BLaER1 treated with 17β-estradiol and CSF1 and Interleukin-3, amounts not matched to agents 10 nM and 100 nM (cell line): Measurements from ENCODE around the gene KDM6A.
"Not testable (repeated sequence)": the region's sequence is repeated elsewhere in the genome, so short reads cannot be mapped to it uniquely, and the experiment has no call there.

ENCODE experiments used
- H3K27ac ChIP-seq, 11 experiments: shearing (Covaris generic); formaldehyde crosslinking; 2 replicates each; pipeline ENCODE4 v1.8.1; 2022
- H3K27me3 ChIP-seq, 11 experiments: shearing (Covaris generic); formaldehyde crosslinking; 2 replicates each; pipeline ENCODE4 v1.8.1; 2022
- H3K36me3 ChIP-seq, 11 experiments: shearing (Covaris generic); formaldehyde crosslinking; 2 replicates each; pipeline ENCODE4 v1.8.1; 2022
- H3K4me1 ChIP-seq, 10 experiments: shearing (Covaris generic); formaldehyde crosslinking; 2 replicates each; pipeline ENCODE4 v1.8.1; 2022
- H3K4me2 ChIP-seq, 11 experiments: shearing (Covaris generic); formaldehyde crosslinking; 2 replicates each; pipeline ENCODE4 v1.8.1; 2022
- H3K4me3 ChIP-seq, 10 experiments: shearing (Covaris generic); formaldehyde crosslinking; 2 replicates each; pipeline ENCODE4 v1.8.1; 2022
- H3K9ac ChIP-seq, 11 experiments: shearing (Covaris generic); formaldehyde crosslinking; 2 replicates each; pipeline ENCODE4 v1.8.1; 2022
- H3K9me3 ChIP-seq, 11 experiments: shearing (Covaris generic); formaldehyde crosslinking; replicated peaks in 1 of 11; 2 replicates each; pipeline ENCODE4 v1.8.1; 2022
- H4K20me1 ChIP-seq, 11 experiments: shearing (Covaris generic); formaldehyde crosslinking; 2 replicates each; pipeline ENCODE4 v1.8.1; 2022
- Cebpa-rat ChIP-seq, 11 experiments: shearing (Covaris generic); IDR thresholded peaks; 2 replicates each; pipeline ENCODE4 v1.8.1; 2022

The KDM6A gene

DNA sequence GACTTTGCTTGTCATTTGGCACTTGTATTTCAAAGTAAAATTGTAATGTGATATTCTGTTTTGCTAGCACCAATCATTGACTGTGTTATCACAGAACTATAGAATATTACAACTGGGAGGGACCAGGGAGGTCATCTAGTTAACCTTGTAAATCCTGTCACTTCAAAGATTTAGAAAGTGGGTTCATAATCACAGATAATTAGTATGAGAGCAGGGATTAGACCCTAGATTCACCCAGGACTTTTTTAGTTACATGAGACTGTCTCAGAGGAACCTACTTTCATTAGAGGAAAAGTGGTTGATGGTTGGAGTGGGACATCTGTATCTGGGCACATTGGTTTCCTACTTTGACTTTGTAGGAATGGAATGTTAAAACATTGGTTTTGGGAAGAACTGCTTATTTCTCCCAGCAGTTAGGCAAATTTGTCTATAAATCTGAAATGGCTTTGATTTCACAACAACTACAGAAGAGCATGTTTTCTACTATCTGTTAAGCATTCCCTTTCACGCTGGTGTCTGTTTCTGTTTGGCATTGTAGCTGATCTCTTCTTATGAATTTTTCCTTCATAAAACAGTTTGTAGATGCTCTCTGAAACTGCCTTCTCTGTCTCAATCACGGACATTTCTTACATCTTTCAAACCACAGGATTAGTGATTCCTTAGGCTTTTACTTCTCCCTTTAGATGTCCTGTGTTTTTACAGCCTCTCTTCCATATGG lies 183.6 kb downstream of the KDM6A start:
- H3K4me3 ChIP-seq: no peak overlapping the region
- no peak for TF ChIP-seq Cebpa-rat (IDR thresholded peaks at IDR 0.05)
- H3K36me3 ChIP-seq: peaks cover 66 to 99% (median 80%) of the 10 kb centered on the region in 11 experiments

DNA sequence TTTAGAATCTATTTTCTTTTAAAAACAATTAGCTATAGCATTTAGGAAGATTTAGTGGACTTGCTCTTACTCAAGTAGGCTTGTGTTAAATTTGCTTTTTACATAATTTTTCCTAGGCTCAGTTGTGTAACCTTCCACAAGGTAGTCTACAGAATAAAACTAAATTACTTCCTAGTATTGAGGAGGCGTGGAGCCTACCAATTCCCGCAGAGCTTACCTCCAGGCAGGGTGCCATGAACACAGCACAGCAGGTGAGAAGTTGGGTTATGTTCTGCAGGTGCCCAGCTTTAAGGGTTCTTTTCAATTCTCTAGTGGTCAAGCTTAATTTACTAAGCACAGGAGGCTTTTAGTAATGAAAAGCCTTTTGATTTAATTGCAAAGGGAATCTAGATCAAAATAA lies 186.9 kb downstream of the KDM6A start:
- not testable (repeated sequence) for H3K27me3 ChIP-seq, H3K27ac ChIP-seq, H3K4me1 ChIP-seq, H3K4me3 ChIP-seq, H3K9me3 ChIP-seq, H3K9ac ChIP-seq, H3K4me2 ChIP-seq
- Histone ChIP-seq H3K36me3 (peaks cover 67 to 99% (median 85%) of the 10 kb centered on the region in 11 experiments), H4K20me1 (peaks cover 0 to 48% (median 2%) of the 10 kb centered on the region in 11 experiments; a peak in 9 of 22 replicates)

More for the DNA sequence above, 183.6 kb downstream of the KDM6A start:
- peaks cover 0 to 58% (median 5%) of the 10 kb centered on the region in 11 experiments; a peak in 10 of 22 replicates for H4K20me1 ChIP-seq
- no peak overlapping the region for H3K9ac ChIP-seq
- H3K9me3 ChIP-seq: no peaks in the 10 kb centered on the region
- H3K27ac ChIP-seq: no peak overlapping the region
- no peaks in the 10 kb centered on the region for H3K27me3 ChIP-seq
- no peak overlapping the region for H3K4me2 ChIP-seq
- no peaks in the 10 kb centered on the region for H3K4me1 ChIP-seq

DNA sequence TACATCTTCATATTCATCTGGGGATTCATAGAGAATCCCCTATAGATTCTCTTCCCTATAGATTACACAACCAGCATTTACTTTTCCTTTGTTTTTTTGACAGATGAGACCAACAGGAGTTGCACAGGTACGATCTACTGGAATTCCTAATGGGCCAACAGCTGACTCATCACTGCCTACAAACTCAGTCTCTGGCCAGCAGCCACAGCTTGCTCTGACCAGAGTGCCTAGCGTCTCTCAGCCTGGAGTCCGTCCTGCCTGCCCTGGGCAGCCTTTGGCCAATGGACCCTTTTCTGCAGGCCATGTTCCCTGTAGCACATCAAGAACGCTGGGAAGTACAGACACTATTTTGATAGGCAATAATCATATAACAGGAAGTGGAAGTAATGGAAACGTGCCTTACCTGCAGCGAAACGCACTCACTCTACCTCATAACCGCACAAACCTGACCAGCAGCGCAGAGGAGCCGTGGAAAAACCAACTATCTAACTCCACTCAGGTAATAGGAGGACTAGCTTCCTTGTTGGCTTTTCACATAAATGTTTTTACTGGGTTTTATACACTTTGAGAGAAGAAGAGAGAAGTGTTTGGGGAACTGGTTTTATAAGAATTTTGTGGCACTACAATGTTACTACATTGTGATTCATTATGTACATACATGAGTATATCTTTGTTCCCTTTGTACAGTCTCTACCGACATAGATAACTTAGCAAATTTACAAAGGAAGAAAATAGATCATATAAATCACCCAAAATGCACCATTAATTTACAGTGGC lies 190.5 kb downstream of the KDM6A start:
- peaks cover 0 to 4% (median 0%) of the 10 kb centered on the region in 10 experiments; a peak in 4 of 20 replicates for H3K4me1 ChIP-seq
- H3K4me2 ChIP-seq: no peak overlapping the region
- no peaks in the 10 kb centered on the region for H3K9me3 ChIP-seq
- no peaks in the 10 kb centered on the region for H3K27me3 ChIP-seq
- no peak overlapping the region for H3K27ac ChIP-seq
- H3K36me3 ChIP-seq: peaks cover 80 to 97% (median 91%) of the 10 kb centered on the region in 11 experiments
- TF ChIP-seq Cebpa-rat (IDR thresholded peaks at IDR 0.05): no peak
- H3K4me3 ChIP-seq: no peak overlapping the region
- no peak overlapping the region for H3K9ac ChIP-seq
- H4K20me1 ChIP-seq: peaks cover 2 to 54% (median 22%) of the 10 kb centered on the region in 11 experiments; a peak in 17 of 22 replicates

DNA sequence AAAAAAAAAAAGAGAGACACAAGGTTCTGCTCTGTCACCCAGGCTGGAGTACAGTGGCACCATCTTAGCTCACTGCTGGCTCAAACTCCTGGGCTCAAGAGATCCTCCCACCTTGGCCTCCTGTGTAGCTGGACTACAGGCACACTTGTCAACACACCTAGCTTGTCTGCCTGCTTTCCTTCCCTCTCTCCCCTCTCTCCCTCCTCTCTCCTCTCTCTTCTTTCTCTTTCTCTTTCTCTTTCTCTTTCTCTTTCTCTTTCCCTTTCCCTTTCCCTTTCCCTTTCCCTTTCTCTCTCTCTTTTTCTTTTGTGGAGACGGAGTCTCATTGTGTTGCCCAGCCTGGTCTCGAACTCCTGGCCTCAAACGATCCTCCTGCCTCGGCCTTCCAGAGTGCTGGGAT lies 195.6 kb downstream of the KDM6A start:
- H3K4me2 ChIP-seq: peak overlapping the region in 1 of 11 experiments; percentile 6; a peak in 1 of 22 replicates
- H3K4me3 ChIP-seq: no peak overlapping the region
- H3K27ac ChIP-seq: peak overlapping the region in 2 of 11 experiments; percentile 10 to 18; a peak in 2 of 22 replicates
- H4K20me1 ChIP-seq: peaks cover 23 to 86% (median 52%) of the 10 kb centered on the region in 11 experiments; a peak in 20 of 22 replicates
- peaks cover 0 to 10% (median 8%) of the 10 kb centered on the region in 11 experiments; a peak in 8 of 22 replicates for H3K9me3 ChIP-seq
- no peak overlapping the region for H3K9ac ChIP-seq
- peaks cover 5 to 27% (median 14%) of the 10 kb centered on the region in 10 experiments; a peak in 19 of 20 replicates for H3K4me1 ChIP-seq
- peaks cover 67 to 95% (median 78%) of the 10 kb centered on the region in 11 experiments for H3K36me3 ChIP-seq
- no peak for TF ChIP-seq Cebpa-rat (IDR thresholded peaks at IDR 0.05)
- no peaks in the 10 kb centered on the region for H3K27me3 ChIP-seq

DNA sequence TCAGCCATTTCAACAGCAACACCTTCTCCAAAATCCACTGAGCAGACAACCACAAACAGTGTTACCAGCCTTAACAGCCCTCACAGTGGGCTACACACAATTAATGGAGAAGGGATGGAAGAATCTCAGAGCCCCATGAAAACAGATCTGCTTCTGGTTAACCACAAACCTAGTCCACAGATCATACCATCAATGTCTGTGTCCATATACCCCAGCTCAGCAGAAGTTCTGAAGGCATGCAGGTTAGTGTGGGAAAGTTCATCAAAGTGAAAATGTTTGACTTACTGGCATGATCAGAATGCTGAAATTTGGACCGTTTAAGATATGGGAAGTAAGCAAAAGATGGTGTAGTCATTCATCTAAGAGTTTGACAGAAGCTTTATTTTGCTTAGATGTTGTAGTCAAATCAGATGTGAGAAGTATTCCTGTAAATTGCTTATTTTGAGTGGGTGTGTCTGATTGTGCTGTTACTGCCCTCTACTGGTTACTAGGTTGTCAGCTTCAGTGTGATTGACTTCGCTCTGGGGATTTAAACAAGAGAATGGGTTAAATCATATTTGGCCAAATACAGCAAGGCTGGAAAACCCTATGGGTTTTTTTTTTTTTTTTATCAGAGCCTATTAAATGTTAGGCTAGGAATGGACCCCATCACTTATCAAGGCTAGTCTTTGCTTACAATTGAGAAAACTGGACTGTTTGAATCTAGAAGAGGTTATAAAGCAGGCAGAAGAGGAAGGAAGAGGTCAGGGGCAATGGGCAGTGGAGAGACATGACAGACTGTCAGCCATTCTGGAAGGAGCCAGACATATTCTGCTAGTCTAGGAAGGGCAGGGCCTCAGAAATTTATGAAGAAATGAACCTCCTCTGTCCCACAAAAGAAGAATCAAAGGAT lies 197.4 kb downstream of the KDM6A start:
- Histone ChIP-seq H3K4me2 (peak overlapping the region in 2 of 11 experiments; percentile 46 to 55; a peak in 3 of 22 replicates), H3K36me3 (peaks cover 49 to 84% (median 64%) of the 10 kb centered on the region in 11 experiments), H3K9me3 (peaks cover 0 to 10% (median 8%) of the 10 kb centered on the region in 11 experiments; a peak in 8 of 22 replicates), H3K4me3 (no peak overlapping the region), H3K27me3 (no peaks in the 10 kb centered on the region), H3K4me1 (peaks cover 5 to 27% (median 14%) of the 10 kb centered on the region in 10 experiments; a peak in 19 of 20 replicates), H4K20me1 (peaks cover 26 to 93% (median 64%) of the 10 kb centered on the region in 11 experiments; a peak in 20 of 22 replicates), H3K9ac (no peak overlapping the region), H3K27ac (no peak overlapping the region)
- no peak for TF ChIP-seq Cebpa-rat (IDR thresholded peaks at IDR 0.05)

DNA sequence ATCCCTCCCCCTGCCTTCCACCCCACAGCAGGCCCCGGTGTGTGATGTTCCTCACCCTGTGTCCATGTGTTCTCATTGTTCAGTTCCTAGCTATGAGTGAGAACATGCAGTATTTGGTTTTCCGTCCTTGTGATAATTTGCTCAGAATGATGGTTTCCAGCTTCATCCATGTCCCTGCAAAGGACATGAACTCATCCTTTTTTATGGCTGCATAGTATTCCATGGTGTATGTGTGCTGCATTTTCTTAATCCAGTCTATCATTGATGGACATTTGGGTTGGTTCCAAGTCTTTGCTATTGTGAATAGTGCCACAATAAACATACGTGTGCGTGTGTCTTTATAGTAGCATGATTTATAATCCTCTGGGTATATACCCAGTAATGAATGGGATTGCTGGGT lies 200.0 kb downstream of the KDM6A start:
- H3K27ac ChIP-seq, H3K27me3 ChIP-seq, H3K9ac ChIP-seq, H3K4me3 ChIP-seq, H3K4me2 ChIP-seq: not testable (repeated sequence)
- H4K20me1 ChIP-seq: peaks cover 17 to 80% (median 44%) of the 10 kb centered on the region in 11 experiments; a peak in 20 of 22 replicates
- H3K36me3 ChIP-seq: peaks cover 40 to 85% (median 54%) of the 10 kb centered on the region in 11 experiments
- peaks cover 0 to 10% (median 8%) of the 10 kb centered on the region in 11 experiments; a peak in 8 of 22 replicates for H3K9me3 ChIP-seq
- H3K4me1 ChIP-seq: peaks cover 5 to 34% (median 14%) of the 10 kb centered on the region in 10 experiments; a peak in 19 of 20 replicates

DNA sequence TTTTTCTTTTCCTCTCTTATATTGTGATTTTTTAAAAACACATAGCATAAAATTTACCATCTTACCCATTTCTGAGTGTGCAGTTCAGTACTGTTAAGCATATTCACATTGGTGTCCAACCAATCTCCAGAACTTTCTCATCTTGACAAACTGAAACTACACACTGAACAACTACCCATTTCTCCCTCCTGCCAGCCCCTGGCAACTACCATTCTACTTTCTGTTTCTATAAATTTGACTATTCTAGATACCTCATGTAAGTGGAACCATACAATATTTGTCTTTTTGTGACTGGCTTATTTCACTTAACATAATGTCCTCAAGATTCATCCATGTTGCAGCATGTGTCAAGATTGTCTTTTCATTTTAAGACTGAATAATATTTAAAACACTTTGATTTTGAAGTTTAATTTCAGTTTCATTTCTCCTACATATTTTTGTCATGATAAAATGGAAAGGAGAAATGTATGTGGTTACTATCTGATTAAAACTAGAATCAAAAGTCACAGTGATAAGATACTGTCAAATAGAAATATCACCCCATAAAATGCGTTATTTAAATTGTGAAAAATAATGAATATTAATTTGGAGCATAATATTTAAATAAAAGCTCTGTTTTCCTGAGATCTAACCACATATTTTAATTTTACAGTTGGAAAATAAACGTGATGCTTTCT lies 204.9 kb downstream of the KDM6A start:
- no peak overlapping the region for H3K9ac ChIP-seq
- peak overlapping the region in 2 of 11 experiments; percentile 4 to 30; a peak in 3 of 22 replicates for H3K4me2 ChIP-seq
- H3K36me3 ChIP-seq: peaks cover 56 to 85% (median 68%) of the 10 kb centered on the region in 11 experiments
- H4K20me1 ChIP-seq: peaks cover 0 to 53% (median 21%) of the 10 kb centered on the region in 11 experiments; a peak in 16 of 22 replicates
- H3K4me1 ChIP-seq: peaks cover 0 to 7% (median 0%) of the 10 kb centered on the region in 10 experiments; a peak in 2 of 20 replicates
- TF ChIP-seq Cebpa-rat (IDR thresholded peaks at IDR 0.05): no peak
- H3K4me3 ChIP-seq: no peak overlapping the region
- H3K27me3 ChIP-seq: no peaks in the 10 kb centered on the region
- H3K27ac ChIP-seq: no peak overlapping the region
- peaks cover 0 to 4% (median 2%) of the 10 kb centered on the region in 11 experiments; a peak in 6 of 22 replicates for H3K9me3 ChIP-seq

DNA sequence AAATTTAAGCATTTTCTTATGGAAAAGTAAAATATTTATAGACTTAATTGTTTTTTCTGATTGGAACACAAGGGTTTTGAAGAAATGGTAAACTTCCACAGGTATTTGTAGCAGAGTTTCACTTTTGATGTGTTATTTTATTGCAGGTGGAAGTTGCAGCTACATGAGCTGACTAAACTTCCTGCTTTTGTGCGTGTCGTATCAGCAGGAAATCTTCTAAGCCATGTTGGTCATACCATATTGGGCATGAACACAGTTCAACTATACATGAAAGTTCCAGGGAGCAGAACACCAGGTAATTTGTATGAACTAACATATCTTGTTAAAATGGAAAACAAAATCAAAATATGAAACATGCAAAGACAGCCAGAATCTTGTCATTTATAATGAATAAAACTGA lies 210.3 kb downstream of the KDM6A start:
- no peaks in the 10 kb centered on the region for H3K9me3 ChIP-seq
- no peak overlapping the region for H3K4me2 ChIP-seq
- peaks cover 0 to 20% (median 0%) of the 10 kb centered on the region in 11 experiments; a peak in 1 of 22 replicates for H4K20me1 ChIP-seq
- H3K4me1 ChIP-seq: no peaks in the 10 kb centered on the region; a peak in 2 of 20 replicates
- no peak overlapping the region for H3K4me3 ChIP-seq
- H3K27ac ChIP-seq: no peak overlapping the region
- peaks cover 97 to 100% (median 99%) of the 10 kb centered on the region in 11 experiments for H3K36me3 ChIP-seq
- no peak for TF ChIP-seq Cebpa-rat (IDR thresholded peaks at IDR 0.05)
- no peak overlapping the region for H3K9ac ChIP-seq
- no peaks in the 10 kb centered on the region for H3K27me3 ChIP-seq
